Fibroblast of pulmonary artery (primary cell): ENCODE results near the gene CPXM2.

Experiments
- DNase-seq: peaks from one replicate; pipeline ENCODE4 v3.0.0-alpha.2; 2010; ENCODE audit warnings: low read depth
- H3K4me3 ChIP-seq: replicated peaks from 2 replicates; pipeline ENCODE4 v1.5.1; 2011; ENCODE audit warnings: low read depth, mild to moderate bottlenecking, control low read depth, low read length, moderate library complexity
- CTCF ChIP-seq: IDR thresholded peaks from 2 replicates; pipeline ENCODE4 v1.5.1; 2011; ENCODE audit warnings: mild to moderate bottlenecking, control low read depth, low read length, inconsistent platforms; ENCODE audit errors: missing control alignments

Gene CPXM2

GRCh38 chr10:123906884-123907652 lies 15.5 kb upstream of the CPXM2 start:
- no peak overlapping the region for H3K4me3 ChIP-seq
- DNase-seq, result no peak
- TF ChIP-seq CTCF, result no peak

- no peak for TF ChIP-seq CTCF
- no peak overlapping the region for H3K4me3 ChIP-seq
- DNase-seq, result no peak
These were observed 14.7 kb upstream of the CPXM2 start for GRCh38 chr10:123906296-123906695.

- no peak for TF ChIP-seq CTCF
- no peak overlapping the region for H3K4me3 ChIP-seq
- no peak for DNase-seq
These were observed 13.3 kb upstream of the CPXM2 start for GRCh38 chr10:123904834-123905409.

GRCh38 chr10:123903621-123904020 lies 12.0 kb upstream of the CPXM2 start:
- no peak for DNase-seq
- no peak for TF ChIP-seq CTCF
- no peak overlapping the region for H3K4me3 ChIP-seq

GRCh38 chr10:123901621-123902020 lies 10.0 kb upstream of the CPXM2 start:
- no peak overlapping the region for H3K4me3 ChIP-seq
- no peak for DNase-seq
- TF ChIP-seq CTCF, result no peak

- TF ChIP-seq CTCF, result no peak
- no peak overlapping the region for H3K4me3 ChIP-seq
- no peak for DNase-seq
These were observed 5.5 kb upstream of the CPXM2 start for GRCh38 chr10:123897146-123897545.

GRCh38 chr10:123896246-123896927 lies 4.8 kb upstream of the CPXM2 start:
- H3K4me3 ChIP-seq, result no peak overlapping the region
- no peak for TF ChIP-seq CTCF
- DNase-seq, result no peak
